H1 (cell line): ENCODE data around the gene FXN. TPM values are rescaled to one million over a fixed set of nuclear protein-coding genes. Genes with fewer than 3 reads are reported as not detected.
A peak's percentile ranks its signal among the peaks of the same experiment; 100 is the strongest.

Experiments
- CBX5 ChIP-seq: fragments of 300-800, 300-1000 bp; sonication (generic); IDR thresholded peaks from 2 replicates; pipeline ENCODE4 v1.7.1; 2016; ENCODE audit warnings: antibody characterized with exemption, low read length, low read depth
- CBX8 ChIP-seq: fragments of 300-800, 300-1000 bp; sonication (generic); IDR thresholded peaks from 2 replicates; pipeline ENCODE4 v1.7.1; 2016; ENCODE audit warnings: low read depth, low read length, borderline replicate concordance
- CEBPB ChIP-seq: IDR thresholded peaks from 2 replicates; pipeline ENCODE4 v1.6.1; 2012; ENCODE audit warnings: low read depth, low read length
- CHD1 ChIP-seq: IDR thresholded peaks from 2 replicates; pipeline ENCODE4 v1.6.1; 2012; ENCODE audit warnings: low read depth, low read length, improper control_type of control experiment
- CHD2 ChIP-seq: IDR thresholded peaks from 2 replicates; pipeline ENCODE4 v1.6.1; 2012; ENCODE audit warnings: low read length, improper control_type of control experiment
- CREB1 ChIP-seq: IDR thresholded peaks from 2 replicates; pipeline ENCODE4 v1.6.1; 2012; ENCODE audit warnings: inconsistent platforms
- HDAC6 ChIP-seq: IDR thresholded peaks from one replicate; pipeline ENCODE4 v1.7.1; 2012; ENCODE audit warnings: low read depth, mild to moderate bottlenecking, inconsistent platforms, low read length, moderate library complexity
- JUN ChIP-seq: IDR thresholded peaks from 2 replicates; pipeline ENCODE4 v1.6.1; 2011; ENCODE audit warnings: low read depth, mild to moderate bottlenecking, improper control_type of control experiment, low read length
- JUND ChIP-seq: IDR thresholded peaks from 2 replicates; pipeline ENCODE4 v1.6.1; 2011; ENCODE audit warnings: mild to moderate bottlenecking, improper control_type of control experiment, low read length
- KDM1A ChIP-seq: fragments of 200-600, 300-600 bp; sonication (generic); IDR thresholded peaks from 2 replicates; pipeline ENCODE4 v1.7.1; 2016; ENCODE audit warnings: mild to moderate bottlenecking, low read length, borderline replicate concordance
- KDM4A ChIP-seq: IDR thresholded peaks from one replicate; pipeline ENCODE4 v1.7.1; 2012; ENCODE audit warnings: low read depth, mild to moderate bottlenecking, moderate library complexity, low read length, inconsistent platforms; ENCODE audit not compliant: severe bottlenecking
- MAX ChIP-seq: IDR thresholded peaks from 2 replicates; pipeline ENCODE4 v1.6.1; 2012; ENCODE audit warnings: inconsistent platforms
- NRF1 ChIP-seq: IDR thresholded peaks from 2 replicates; pipeline ENCODE4 v1.6.1; 2011; ENCODE audit warnings: mild to moderate bottlenecking, low read depth, low read length, improper control_type of control experiment
- PHF8 ChIP-seq: fragments of 200-600 bp; sonication (generic); conservative IDR thresholded peaks from 2 replicates; pipeline ENCODE4 v1.7.1; 2012; ENCODE audit warnings: low read depth, mild to moderate bottlenecking, inconsistent platforms, low read length, moderate library complexity
- POLR2AphosphoS5 ChIP-seq: IDR thresholded peaks from 2 replicates; pipeline ENCODE4 v1.6.1; 2011; ENCODE audit warnings: low read depth, low read length
- RAD21 ChIP-seq, 2 experiments: IDR thresholded peaks in 1 of 2; conservative IDR thresholded peaks in 1 of 2; 2 replicates each; pipeline ENCODE4 v1.6.1; 2011; ENCODE audit warnings: low read depth in 2 of 2, low read length in 2 of 2, improper control_type of control experiment in 1 of 2, inconsistent platforms in 1 of 2, mild to moderate bottlenecking in 1 of 2, moderate library complexity in 1 of 2
- RNF2 ChIP-seq: fragments of 200-900, 300-1000 bp; sonication (generic); IDR thresholded peaks from 2 replicates; pipeline ENCODE4 v1.7.1; 2016; ENCODE audit warnings: borderline replicate concordance, low read depth, mild to moderate bottlenecking, antibody characterized with exemption, low read length; ENCODE audit not compliant: poor library complexity, severe bottlenecking; ENCODE audit errors: missing control alignments
- SIRT6 ChIP-seq: IDR thresholded peaks from one replicate; pipeline ENCODE4 v1.7.1; 2012; ENCODE audit warnings: low read length, inconsistent platforms
- SIX5 ChIP-seq: IDR thresholded peaks from 2 replicates; pipeline ENCODE4 v1.6.1; 2011; ENCODE audit warnings: mild to moderate bottlenecking, low read depth, low read length
- SP1 ChIP-seq: IDR thresholded peaks from 2 replicates; pipeline ENCODE4 v1.6.1; 2011; ENCODE audit warnings: low read depth, low read length
- SUZ12 ChIP-seq: fragments of 200-600 bp; sonication (generic); IDR thresholded peaks from 2 replicates; pipeline ENCODE4 v1.6.1; 2012; ENCODE audit warnings: mild to moderate bottlenecking, inconsistent platforms, low read length, moderate library complexity, mixed read lengths
- TAF7 ChIP-seq: optimal IDR thresholded peaks from 2 replicates; pipeline ENCODE3; 2011; ENCODE audit warnings: low read depth, mild to moderate bottlenecking, inconsistent platforms, low read length, moderate library complexity, borderline replicate concordance
- TBP ChIP-seq: IDR thresholded peaks from 2 replicates; pipeline ENCODE4 v1.6.1; 2011; ENCODE audit warnings: low read depth, low read length, improper control_type of control experiment
- TCF12 ChIP-seq: IDR thresholded peaks from 2 replicates; pipeline ENCODE4 v1.6.1; 2011; ENCODE audit warnings: low read depth, mild to moderate bottlenecking, low read length
- ZNF274 ChIP-seq: IDR thresholded peaks from 2 replicates; pipeline ENCODE4 v1.7.0; 2012; ENCODE audit warnings: low read length, borderline replicate concordance; ENCODE audit errors: extremely low read depth
- polyA plus RNA-seq, 7 experiments: library from polyadenylated mRNA; depleted of rRNA in 3 of 7; stranded (reverse) in 5 of 7; unstranded in 2 of 7; fragments of >200 nt in 5 of 7; fragments of 200-250 nt in 2 of 7; gene quantifications; 1 replicate in 5 of 7; 2 replicates in 1 of 7; 4 replicates in 1 of 7; pipeline versions ENCODE4 v1.2.1 to v1.2.3, GENCODE V29; 2011 to 2013; ENCODE audit warnings: missing spikeins in 2 of 7, mixed read lengths in 2 of 7
- total RNA-seq: library from RNA; stranded (reverse); fragmentation: NEBNext Ultra II Directional; extraction: Animal tissue kit (Norgen Biotek cat#: 25700); gene quantifications from 2 replicates; pipeline ENCODE4 v1.2.1, GENCODE V29; 2021

Gene FXN
- total and polyA plus RNA-seq, 2 of the 8 experiments (the other 6 are each of a cell fraction or from before 2014, with no cell fraction given), result 34.2 to 37.5 TPM

DNA sequence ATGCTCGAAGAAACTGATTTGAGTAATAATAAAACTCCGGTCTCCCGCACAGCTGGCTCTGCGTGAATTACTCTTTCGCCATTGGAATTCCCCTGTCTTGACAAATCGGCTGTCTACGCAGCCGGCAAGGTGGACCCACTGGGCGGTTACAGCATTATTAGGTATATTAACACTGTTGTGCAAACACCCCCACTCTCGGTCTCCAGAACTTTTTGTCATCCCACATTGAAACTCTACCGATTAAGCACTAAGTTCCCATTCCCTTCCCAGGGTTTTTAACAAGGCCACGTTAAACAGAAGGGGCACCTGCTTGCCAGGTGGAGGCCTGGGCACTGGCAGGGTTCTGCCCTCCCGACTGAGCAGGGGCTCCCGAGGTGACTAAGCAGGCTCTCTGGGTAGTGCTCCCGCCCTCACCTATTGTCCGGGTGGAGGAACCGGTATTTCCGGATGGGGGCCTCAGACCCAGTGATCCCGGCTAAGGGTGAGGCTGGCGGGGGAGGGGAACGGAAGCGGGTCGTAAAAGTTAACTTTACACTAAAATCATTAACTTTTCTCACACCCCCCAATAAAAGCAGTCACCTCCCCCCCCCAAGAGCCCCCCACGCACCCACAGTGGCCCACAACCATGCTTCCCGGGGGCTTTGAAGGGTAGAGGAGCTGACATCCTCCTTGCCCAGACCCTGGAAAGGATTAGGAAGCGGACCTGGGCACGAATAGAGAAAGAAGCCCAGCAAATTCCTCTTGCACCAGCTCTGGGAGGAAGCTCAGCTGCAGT, 85.0 kb downstream of the FXN start (continued):
- TF ChIP-seq RNF2 (no peak), HDAC6 (no peak), SIRT6 (no peak), MAX (peak; percentile 76; the same call in 1 of the 2 replicates), TBP (peak; percentile 75), NRF1 (no peak), CHD2 (peak; percentile 75), TCF12 (peak; percentile 70; the same call in 1 of the 2 replicates), POLR2AphosphoS5 (peak; percentile 74), JUND (peak; percentile 83), ZNF274 (no peak), CBX5 (no peak), CREB1 (no peak), SUZ12 (no peak), KDM1A (no peak), CHD1 (no peak), CBX8 (no peak), CEBPB (peak; percentile 57; the same call in 1 of the 2 replicates), PHF8 (no peak), RAD21 (IDR thresholded peaks at IDR 0.05 in 1 of 2, conservative IDR thresholded peaks at IDR 0.05 in 1 of 2; ENCODE audit: low read depth in 2 of 2, low read length in 2 of 2) (no peak; a peak in 2 of 4 replicates), SIX5 (no peak), TAF7 (peak; percentile 70), KDM4A (no peak), SP1 (peak; percentile 97), JUN (no peak)
